ENCODE data around the gene SNRPB2. TPM values are rescaled to one million over a fixed set of nuclear protein-coding genes. Genes with fewer than 3 reads are reported as not detected.

SNRPB2 gene
- polyA plus RNA-seq, 1 donor = 109 TPM

DNA sequence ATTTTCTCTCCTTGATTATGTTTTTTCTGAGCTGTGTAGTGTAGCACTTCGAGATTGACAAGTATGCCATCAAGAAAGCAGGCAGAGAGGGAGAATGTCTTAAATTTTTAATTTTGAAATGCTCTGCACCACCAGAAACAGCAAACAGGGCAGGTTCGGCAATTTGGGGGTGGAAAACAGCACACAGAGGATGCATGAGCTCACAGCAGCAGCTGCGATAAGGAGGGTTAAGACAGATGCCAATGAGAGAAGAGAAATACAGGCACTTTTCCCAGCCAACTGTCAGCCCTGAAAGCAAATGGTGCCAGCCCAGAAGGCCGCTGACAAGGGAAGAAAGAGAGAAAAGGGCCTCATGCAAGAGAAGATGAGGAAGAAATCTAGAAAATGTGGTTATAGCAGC is 15.1 kb upstream of the SNRPB2 start:
- DNase-seq = no peak

DNA sequence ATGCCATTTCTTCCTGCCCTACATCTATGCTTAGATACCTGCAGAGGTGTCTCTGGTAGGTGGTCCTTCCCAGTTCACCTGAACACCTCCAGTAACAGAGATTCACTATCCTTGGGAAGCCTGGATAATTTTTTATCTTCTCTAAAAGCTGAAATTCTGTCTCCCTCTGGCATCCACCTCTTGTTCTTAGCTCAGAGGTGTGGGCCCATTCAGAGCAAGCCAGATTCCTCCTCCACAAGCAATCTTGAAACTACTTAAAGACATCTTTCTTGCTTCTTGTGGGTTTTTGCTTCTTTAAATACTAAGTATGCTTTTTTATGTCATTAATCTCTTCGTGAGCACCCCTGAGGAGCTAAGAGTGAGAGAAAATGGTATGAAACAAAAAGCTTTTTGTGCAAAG is 10.4 kb upstream of the SNRPB2 start:
- DNase-seq = no peak

DNA sequence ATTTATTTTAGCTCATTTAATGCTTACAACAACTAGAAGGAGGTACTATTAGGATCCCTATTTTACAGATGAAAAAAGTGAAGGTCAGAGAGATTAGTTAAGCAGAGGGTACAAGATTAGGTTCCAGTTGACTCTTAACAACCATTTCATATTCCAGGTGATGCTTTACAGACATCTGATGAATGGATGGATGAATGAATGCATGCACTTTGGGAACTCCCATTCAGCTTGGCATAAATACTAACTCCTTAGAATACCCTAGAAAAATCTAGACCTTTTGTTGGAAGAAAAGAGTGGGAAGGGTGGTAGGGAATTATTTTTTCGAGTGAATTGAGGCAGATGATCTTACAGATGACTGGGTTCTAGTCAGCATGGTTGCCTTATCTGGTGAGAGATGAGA is 746 bp upstream of the SNRPB2 start:
- no peak for DNase-seq

DNA sequence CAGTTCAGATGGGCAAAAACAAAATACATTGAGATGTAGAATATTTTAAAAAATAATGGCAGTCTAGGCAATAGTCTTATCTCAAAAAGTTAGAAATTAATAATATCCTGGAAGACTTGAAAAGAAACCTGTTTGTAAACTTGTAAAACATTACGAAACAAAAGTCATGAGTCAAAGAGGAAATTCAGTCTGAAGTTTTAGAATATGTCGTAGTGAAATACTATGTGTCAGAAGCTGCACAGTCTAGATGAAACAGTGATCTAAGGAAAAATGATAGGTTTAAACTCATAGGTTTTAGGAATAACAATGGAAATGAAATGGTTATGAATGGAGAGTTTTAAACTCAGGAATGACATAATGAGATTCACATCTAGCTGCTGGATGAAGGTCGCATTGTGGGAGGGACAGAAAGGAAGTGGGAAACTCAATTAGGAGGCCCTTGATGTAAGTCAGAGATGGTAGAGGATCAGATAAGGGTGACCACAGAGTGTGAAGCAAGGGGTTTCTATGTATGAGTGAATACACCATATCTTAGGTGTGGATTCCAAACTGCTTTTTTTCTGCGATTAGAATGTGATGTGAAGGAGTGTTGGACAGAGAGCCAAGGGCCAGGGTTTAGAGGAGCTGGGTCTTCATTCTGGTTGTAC is 2.8 kb downstream of the SNRPB2 start:
- no peak for DNase-seq

DNA sequence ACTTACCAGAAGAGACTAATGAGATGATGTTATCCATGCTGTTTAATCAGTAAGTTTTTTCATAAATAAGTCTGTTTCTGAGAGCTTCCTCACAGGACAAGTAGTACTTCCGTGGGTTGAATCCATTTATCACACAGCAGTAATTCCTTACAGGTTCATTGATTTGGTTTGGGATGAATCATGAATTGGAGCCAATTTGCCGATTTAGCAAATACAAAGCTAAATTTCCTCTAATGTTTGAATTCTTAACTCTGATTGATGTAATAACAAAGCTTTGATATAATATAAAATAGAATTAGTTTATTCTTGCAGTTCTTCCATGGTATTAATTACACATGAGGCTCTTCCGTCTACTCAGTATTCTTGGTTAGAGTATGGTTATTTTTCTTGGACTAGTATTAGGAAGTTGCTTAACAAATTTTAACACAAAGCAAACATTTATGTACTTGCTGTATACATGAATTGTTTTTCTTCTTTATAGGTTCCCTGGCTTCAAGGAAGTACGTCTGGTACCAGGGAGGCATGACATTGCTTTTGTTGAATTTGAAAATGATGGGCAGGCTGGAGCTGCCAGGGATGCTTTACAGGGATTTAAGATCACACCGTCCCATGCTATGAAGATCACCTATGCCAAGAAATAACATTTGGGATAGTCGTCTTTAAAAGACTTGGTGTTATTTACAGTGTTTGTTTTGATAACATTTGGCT is 10.7 kb downstream of the SNRPB2 start:
- no peak for DNase-seq

DNA sequence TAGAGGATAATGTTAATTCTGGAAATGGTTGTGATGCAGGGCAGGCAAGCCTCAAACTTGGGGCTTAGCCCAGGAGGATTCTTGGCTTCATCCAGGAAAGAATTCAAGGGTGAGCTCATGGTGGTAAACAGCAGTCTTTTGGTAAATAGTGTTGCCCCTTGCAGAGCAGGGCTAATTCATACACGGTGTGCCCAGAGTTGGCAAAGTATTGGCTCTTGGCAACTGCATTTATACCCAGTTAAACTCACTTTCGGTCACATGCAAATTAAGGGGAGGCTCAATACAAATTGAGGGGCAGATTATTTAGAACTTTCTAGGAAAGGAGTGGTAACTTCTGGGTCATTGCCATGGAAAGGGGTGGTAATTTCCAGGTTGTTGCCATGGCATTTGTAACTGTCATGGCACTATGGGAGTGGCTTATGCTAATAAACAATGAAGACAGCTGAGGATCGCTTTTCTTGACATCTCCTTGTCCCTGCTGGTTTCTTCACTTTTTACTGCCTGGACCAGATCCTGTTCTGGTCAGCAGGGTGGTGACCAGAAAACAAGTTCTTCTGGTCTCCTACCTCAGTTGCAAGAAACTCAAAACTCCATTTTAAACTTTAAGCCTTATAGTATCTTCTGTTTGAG is 14.5 kb downstream of the SNRPB2 start:
- DNase-seq = no peak

DNA sequence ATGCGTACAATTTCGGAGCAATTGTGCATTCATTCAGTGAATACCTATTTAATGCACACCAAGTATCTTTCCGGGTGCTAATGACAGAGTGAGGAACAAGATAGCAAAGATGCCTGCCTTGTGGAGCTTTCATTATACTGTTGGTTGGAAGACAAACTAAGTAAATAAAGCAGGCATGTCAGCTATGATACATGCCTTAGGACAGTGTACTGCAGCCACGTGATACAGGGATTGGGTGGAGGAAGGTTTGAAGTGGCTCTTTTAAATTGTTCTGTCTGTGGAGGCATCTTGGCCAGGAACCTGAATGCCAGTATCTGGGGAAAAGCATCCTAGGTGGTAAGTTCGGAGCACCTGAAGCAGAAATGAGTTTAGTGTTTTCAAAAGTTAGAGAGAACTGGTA is 15.4 kb downstream of the SNRPB2 start:
- DNase-seq = no peak

DNA sequence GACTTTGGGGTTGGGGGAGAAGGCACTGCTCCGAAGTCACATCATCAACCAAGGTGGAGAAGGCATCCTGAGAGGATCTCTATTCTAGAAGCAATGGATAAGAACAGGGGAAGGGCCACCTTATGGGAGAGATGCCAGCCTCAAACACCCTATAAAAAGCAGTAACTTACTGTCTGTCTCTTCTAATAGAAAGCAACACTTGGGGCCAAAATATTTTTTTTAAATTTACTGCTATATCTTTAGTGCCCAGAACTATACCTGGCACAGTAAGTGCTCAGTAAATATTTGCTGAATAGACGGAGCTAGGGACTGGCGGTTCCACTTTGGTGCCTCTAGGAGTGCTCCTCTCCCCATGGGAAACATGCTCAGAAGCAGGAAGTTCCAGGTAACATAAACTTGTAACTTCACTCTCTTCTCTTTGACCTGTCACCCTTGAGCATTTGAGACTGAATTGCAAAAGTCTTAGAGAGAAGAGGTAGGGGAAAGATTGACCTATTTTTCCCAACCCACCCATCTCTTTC is 17.5 kb downstream of the SNRPB2 start:
- no peak for DNase-seq

DNA sequence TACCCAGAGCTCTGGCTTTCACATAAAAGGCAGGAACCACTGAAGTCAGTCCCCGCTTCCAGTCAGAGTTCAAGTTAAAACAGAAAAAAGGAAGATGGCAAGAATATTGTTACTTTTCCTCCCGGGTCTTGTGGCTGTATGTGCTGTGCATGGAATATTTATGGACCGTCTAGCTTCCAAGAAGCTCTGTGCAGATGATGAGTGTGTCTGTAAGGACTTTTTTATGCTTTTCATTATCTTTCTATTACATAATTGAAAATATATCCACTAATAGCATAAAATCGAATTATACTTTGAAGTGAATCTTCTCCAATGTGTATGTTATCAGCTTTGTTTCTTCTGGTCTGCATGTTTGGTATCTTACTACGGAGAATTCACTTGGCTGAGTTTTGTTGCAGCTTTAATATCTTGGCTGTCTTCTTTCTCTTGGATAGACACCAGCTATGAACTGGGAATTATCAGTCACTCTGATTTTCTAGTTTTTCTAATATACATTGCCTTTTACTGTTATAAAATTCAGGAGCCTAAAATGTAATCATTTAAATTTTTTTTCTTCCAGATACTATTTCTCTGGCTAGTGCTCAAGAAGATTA is 18.6 kb downstream of the SNRPB2 start, which contains the start of gene OTOR:
TSS of gene OTOR (plus strand) at position 51 of the 593 bp plus-strand sequence. CDS start at position 95, 44 bp downstream.
- no peak for DNase-seq

DNA sequence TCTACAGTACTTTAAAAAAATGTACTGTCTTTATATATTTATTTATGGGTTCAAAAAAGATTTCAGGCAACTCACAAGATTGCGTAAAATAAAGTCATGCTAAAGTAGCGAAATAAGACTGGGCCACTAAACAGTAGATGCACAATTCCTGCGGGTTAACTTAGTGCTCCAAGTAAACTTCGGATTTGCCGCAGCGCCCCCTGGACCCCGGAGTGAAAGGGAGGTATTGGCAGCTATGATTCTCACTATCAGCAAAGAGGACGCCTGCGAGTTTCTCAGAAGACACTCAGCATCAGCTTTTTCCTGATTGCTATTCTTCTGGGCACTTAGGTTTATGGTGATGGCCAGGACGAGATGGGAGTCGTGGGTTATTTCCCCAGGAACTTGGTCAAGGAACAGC is 19.7 kb downstream of the SNRPB2 start:
- no peak for DNase-seq

DNA sequence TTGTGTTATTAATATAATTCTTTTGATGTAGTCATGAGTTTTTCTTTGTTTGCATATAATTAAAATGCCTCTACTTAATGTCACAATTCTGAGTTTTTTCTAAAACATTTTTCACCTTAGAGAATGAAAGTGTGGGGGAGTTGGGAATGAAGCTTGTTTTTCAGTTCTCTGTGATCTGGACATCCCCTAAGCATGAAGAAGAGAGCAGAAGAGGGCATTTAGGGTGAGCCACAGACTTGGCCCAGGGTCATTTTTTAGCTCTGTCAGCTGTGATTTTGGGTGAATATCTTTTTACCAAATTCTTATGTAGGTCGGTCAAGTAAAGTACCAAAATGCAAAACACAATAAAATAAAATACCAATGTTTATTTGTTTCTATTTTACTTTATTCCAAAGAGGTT is 22.3 kb downstream of the SNRPB2 start:
- DNase-seq = no peak

DNA sequence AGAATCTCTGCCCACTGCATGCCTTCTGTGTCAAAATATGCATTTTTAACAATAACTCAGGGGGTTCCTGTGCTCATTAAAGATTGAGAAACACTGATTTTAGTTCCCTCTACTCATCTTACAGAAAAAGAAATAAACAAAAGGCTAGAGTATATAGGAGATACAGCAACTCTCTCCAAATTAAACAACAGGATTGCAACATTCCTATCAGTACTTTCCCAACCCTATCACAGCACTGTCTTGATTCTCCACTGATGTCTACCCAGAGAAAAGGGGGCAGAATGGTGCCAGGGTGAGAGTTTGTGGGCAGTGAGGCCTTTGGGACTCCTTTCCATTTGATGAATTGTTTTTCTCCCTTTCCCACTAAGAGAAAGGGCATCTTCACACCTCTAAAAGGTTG is 23.1 kb downstream of the SNRPB2 start:
- no peak for DNase-seq

DNA sequence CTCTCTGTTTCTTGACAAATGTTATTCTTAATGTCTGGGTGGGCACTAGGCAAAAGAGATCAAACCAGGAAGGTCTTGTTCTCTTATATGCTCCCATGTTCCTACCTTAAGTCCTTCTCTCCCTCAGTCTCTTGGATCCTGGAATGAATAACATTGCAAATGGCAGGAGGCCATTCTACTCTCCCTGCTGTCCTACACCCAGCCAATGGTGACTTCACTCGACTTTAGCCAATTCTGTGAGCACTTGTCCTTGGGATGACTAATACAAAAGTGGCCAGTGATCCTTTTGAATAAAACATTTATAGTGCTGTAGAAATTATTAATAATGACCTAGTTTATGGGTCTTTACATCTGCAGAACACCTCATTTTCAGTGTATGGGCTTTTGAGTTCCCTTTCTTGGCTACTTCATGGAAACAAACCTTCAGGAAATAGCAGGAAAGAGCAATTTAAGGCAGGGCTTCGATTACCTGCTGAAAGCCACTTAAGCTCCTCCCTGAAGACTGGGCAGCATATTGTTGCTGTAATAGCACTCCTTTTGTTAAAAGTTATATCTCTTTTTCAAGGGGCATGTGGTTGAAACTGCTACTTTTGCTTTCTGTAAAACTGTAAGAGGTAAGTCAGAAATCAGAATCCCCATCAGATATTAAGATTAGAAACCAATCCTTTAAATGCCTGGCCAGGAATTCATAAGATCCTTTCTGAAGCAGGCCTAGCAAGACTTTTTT is 28.8 kb downstream of the SNRPB2 start:
- DNase-seq = no peak

DNA sequence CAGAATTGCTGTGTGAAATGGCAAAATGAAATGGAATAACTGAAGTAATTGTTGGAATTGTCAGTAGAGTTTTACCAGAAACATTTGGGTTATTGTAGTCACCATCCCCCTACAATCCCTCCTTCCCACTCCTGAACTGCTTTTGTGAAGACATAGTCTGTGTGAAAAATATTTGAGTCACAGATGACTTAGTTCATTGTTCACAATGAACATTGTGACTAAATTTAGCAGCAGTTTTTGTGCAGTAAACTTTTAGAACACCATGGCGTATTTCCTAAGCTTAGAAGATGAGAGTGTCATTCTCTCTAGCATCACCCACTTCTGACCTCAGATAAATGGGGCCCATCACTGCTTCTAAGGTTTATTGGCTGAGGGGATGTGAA is 29.3 kb downstream of the SNRPB2 start:
- DNase-seq = no peak

DNA sequence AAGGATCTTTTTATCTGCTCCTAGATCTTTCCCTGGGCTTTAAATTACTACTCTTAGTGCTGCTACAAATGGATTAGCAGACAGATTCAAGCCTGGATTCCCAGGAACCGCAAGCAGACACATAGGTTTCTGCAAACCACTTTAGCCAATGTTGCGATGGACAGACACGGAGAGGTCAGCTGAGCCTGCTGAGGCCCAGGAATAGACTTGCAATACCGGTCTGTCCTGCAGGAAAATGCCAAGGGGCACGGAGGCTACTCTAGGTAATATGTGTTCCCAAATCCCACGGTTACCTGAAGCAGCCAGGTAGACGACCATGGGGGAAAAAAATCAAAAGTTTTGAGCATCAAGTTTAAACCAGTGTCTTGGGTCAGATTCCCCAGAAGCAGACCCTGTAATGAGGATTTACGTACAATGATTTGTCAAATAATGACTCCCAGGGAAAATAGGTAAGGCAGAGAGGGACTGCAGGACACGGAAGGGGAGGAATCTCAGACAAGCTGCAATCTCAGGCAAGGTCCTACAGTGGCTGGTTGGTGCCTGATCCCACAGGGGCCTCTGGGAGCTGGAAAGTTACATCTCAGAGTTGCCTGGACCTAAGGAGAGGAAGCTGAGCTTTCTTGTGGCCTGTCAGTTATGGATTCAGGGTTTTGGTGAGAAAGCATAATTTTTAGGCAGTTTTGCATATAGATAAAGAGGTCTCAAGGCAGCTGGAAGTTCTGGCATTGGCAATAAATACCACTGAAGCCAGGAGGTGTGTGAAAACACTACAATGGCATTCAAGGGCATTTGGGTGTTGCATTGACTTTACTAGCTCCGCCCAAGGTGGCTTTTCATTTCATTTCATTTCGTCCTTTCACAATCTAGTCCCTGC is 30.8 kb downstream of the SNRPB2 start:
- DNase-seq = no peak

DNA sequence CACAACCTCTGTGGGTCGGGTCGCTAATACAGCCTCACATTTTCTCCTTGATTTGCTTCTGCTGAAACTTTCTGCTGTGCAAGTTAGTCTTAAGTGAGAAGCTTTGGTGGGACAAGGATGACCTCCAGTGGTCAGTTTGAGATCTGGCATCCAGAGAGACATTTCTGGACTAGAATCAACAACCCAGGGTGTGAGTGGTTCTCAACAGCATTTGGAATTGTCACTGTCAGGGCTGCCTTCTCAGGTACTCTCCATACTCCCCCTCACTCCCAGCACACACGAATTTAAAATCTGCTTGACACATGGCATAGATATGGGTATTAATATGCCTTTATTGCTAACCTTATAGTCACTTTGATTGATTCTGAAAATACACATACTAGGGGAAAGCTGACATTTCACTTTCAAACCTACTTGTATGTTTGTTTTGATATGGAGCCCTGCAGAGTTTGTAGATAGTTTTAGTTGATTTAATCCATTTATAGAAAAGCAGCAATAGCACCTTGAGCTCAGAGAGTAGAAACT is 31.5 kb downstream of the SNRPB2 start:
- DNase-seq = peak; percentile 78

DNA sequence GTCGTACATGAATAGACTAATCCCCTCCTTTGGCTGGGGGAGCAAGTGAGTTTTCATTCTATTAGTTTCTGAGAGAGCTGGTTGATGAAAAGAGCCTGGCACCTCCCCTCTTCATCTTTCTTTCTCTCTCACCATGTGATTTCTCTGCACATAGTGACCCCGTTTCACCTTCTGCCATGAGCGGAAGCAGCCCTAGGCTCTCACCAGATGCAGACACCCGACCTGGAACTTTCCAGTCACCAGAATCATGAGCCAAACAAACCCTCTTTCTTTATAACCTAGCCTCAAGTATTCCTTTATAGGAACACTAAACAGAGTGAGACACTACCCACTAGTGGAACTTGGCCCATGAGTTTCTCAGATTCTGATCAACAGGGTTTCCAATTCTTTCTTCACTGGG is 34.7 kb downstream of the SNRPB2 start:
- DNase-seq = no peak

DNA sequence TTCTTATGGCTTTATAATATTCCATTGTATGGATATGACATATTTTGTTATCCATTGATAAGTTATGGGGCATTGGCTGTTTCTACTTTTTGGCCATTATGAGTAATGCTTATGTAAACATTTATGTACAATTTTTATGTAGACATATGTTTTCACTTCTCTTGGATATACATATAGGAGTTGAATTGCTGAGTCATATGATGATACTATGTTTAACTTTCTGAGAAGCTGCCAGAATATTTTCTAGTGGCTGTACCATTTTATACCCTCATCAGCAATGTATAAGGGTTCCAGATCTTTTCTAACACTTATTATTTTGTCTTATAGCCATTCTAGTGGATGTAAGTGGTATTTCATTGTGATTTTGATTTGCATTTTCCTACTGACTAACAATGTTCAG is 41.4 kb downstream of the SNRPB2 start:
- no peak for DNase-seq

DNA sequence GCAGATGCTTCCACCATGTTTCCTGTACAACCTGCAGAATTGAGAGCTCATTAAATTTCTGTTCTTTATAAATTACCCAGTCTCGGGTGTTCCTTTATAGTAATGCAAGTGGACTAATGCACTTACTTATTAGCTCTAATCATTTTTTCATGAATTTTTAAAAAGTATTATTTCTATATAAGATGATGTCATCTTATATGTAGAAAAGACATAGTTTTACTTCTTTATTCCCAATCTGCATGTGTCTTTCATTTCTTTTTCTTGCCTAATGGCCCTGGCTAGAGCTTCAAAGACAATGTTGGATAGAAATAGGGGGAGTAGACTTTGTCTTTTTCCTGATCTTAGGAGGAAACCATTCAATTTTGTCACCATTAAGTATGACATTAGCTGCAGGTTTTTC is 46.1 kb downstream of the SNRPB2 start:
- DNase-seq = no peak

DNA sequence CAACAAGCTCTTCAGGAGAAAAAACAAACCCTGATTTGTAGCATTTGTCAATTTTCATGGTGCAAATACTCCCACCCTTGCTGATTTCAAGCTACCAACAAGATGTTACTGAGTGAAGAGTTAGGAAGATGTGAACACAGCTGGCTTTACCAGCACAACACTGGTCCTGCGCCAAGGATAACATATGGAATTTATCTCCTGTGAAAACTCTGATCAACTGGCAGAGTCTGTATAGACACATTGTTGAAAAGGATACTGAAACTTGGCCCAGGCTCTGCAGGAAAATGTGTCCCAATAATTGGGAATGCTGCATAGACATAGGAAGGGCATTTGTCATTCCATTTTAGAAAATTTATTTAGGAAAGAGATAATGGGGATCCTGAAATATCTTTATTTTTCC is 47.3 kb downstream of the SNRPB2 start:
- DNase-seq = no peak

DNA sequence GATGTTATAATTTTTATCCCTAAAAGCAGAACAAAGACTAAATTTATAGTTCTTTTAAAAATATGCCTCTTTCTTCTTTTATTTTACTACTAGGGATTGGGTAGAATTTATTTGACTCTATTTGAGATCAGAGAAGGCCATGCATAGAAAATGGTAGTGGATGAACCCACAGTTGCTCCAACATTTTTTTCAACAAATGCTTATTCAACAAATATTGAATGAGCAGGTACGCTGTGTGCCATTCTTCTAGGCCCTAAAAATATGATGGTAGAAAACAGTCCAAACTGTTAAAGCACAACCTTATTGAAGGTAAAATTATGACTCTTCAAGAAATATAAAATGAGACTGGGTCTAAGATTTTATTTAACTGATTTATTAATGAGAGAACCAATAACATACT is 48.3 kb downstream of the SNRPB2 start:
- no peak for DNase-seq

Data from left kidney (tissue), 2 donors.